ENCODE data around the gene MSH5. TPM values are rescaled to one million over a fixed set of nuclear protein-coding genes. Genes with fewer than 3 reads are reported as not detected.

MSH5 gene
- total RNA-seq, 6 donors from 2014 or later = 7.3 to 52.4 (median 13.1) TPM

DNA sequence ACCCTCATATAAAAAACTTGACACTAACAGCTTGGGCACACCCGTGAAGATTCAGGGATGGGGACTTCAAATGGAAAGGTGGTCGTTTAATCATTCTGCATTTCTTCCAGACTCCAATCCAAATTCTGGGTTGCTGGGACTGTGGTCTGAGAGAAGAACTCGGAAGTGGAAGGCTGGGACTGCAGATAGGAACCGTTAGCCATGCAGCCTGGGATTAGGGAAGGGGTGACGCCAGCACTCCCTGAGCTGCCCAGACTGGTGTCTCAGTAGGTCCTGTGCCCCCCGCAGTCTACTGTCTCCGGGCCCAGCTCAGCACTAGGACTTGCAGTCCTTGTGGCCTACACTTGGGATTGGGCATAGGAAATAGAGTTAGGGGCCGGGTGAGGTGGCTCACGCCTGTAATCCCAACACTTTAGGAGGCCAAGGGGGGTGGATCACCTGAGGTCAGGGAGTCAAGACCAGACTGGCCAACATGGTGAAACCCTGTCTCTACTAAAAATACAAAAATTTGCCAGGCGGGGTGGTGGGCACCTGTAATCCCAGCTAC is 3.0 kb upstream of the MSH5 start:
- peaks cover 58 to 76% (median 63%) of the 10 kb centered on the region in 4 donors for H3K4me1 ChIP-seq
- DNase-seq (peak in 1 of 2 donors; percentile 55), ATAC-seq (ENCODE audit: low FRiP score in 2 of 2) (no peak)
- no peak for TF ChIP-seq CTCF (IDR thresholded peaks at IDR 0.05)
- TF ChIP-seq EP300 (IDR thresholded peaks at IDR 0.05) = no peak
- no peak for TF ChIP-seq POLR2AphosphoS5 (IDR thresholded peaks at IDR 0.05)
- TF ChIP-seq POLR2A (IDR thresholded peaks at IDR 0.05) = no peak
- peaks cover 15 to 25% (median 24%) of the 10 kb centered on the region in 4 donors for H3K36me3 ChIP-seq
- H3K27me3 ChIP-seq = no peaks in the 10 kb centered on the region
- H3K4me3 ChIP-seq = peak overlapping the region; percentile 68 to 93 (median 73)
- 24 to 42% methylated on average over 10 of the region's 10 CpGs for WGBS, 2 donors
- H3K9me3 ChIP-seq = no peaks in the 10 kb centered on the region
- H3K27ac ChIP-seq = peak overlapping the region; percentile 90 to 99 (median 98)

DNA sequence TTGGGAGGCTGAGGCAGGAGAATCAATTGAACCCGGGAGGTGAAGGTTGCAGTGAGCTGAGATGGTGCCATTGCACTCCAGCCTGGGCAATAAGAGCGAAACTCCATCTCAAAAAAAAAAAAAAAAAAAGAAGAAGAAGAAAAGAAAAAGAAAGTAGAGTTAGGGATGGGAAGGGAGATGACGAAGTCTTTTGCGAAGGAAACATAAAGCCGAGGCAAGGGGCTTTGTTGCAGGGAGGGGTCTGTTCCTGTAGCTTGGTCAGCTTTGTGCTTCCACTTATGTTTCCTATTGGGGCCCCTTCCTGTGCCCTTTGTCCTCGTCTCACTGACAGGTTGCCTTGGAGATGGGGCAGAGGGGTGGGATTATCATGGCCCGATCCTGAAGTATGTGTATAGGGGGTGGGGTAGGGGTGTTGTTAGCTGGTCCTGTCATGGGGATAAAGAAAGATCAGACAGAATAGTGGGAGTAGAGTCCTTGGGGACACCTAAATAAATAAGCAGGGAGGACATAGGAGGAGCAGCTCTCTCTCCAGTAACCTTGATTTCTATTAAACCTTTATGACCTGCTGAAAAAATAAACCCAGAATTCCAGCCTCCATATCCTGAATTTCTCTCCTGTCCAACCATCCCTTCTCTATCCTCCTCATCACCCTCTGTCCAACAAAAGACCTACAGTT is 2.4 kb upstream of the MSH5 start:
- Histone ChIP-seq H3K4me3 (peak overlapping the region in 2 of 4 donors; percentile 68 to 93), H3K36me3 (peaks cover 9 to 19% (median 18%) of the 10 kb centered on the region in 4 donors), H3K4me1 (peaks cover 54 to 70% (median 59%) of the 10 kb centered on the region in 4 donors), H3K27ac (peak overlapping the region; percentile 90 to 99 (median 98)), H3K27me3 (no peaks in the 10 kb centered on the region), H3K9me3 (no peaks in the 10 kb centered on the region)
- DNase-seq = peak in 1 of 2 donors; percentile 38
- WGBS, 2 donors = 31 to 34% methylated on average over 7 of the region's 7 CpGs
- ATAC-seq (ENCODE audit: low FRiP score in 2 of 2) = no peak
- TF ChIP-seq CTCF (IDR thresholded peaks at IDR 0.05) = no peak
- no peak for TF ChIP-seq POLR2A (IDR thresholded peaks at IDR 0.05)
- TF ChIP-seq EP300 (IDR thresholded peaks at IDR 0.05) = no peak
- no peak for TF ChIP-seq POLR2AphosphoS5 (IDR thresholded peaks at IDR 0.05)

DNA sequence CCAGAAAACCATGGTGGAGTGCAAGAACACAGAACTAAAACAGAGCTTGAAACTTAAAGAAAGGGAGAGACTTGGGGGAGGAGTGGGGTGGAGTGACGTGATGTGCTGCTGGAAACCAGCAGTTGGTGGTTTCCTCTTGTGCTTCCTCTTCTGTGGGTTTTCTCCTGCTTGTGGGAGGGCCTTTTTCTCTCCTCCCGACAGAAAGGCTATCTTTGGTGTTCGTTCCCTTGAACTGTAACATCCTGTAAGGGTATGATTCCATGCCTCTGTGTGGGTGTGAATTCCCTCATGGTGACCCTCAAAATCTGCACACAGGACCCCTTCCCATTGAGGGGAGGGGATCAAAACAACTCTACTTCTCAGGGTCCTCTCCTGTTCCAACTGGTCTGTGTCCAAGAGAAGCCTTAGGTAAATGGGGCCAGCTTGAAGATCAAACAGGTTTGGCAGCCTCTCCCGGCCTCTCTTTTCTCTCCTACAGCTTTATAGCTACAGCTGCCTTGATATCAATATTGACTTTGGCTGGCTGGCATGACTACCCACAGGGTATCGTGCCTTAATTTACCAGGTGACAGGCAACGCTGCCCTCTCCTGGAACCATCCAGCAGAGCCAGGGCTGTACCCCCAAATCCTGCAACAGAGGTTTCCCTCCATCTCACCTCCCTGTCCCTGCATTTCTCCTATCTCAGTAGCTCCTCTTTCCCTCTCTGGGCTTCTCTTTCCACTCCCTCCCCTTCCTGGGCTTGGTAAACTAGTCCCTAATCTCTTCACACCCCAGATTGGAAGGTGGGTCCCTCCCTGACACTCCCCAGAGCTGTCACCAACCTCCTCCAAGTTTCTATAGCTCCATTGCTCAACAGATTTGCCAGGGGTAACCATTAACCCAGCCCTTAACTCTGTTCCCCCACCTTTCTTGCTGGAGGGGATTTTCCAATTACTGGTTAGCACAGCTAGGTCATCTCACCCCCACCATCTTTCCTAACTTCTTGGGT is 1.5 kb upstream of the MSH5 start:
- 8 to 11% methylated on average over 6 of the region's 6 CpGs for WGBS, 2 donors
- ATAC-seq (ENCODE audit: low FRiP score in 2 of 2) = peak in 1 of 2 donors; percentile 43
- no peaks in the 10 kb centered on the region for H3K9me3 ChIP-seq
- peak overlapping the region in 1 of 4 donors; percentile 12 for H3K4me3 ChIP-seq
- H3K27me3 ChIP-seq = no peaks in the 10 kb centered on the region
- H3K27ac ChIP-seq = peak overlapping the region; percentile 90 to 99 (median 98)
- H3K4me1 ChIP-seq = peaks cover 48 to 61% (median 55%) of the 10 kb centered on the region in 4 donors
- DNase-seq = peak in 1 of 2 donors; percentile 87
- H3K36me3 ChIP-seq = peaks cover 3 to 11% (median 9%) of the 10 kb centered on the region in 4 donors
- no peak for TF ChIP-seq EP300 (IDR thresholded peaks at IDR 0.05)
- peak; percentile 65 to 79 for TF ChIP-seq POLR2AphosphoS5 (IDR thresholded peaks at IDR 0.05)
- peak in 4 of 6 experiments; percentile 12 to 49 (median 30) for TF ChIP-seq CTCF (IDR thresholded peaks at IDR 0.05)
- TF ChIP-seq POLR2A (IDR thresholded peaks at IDR 0.05) = peak in 1 of 4 donors; percentile 54

DNA sequence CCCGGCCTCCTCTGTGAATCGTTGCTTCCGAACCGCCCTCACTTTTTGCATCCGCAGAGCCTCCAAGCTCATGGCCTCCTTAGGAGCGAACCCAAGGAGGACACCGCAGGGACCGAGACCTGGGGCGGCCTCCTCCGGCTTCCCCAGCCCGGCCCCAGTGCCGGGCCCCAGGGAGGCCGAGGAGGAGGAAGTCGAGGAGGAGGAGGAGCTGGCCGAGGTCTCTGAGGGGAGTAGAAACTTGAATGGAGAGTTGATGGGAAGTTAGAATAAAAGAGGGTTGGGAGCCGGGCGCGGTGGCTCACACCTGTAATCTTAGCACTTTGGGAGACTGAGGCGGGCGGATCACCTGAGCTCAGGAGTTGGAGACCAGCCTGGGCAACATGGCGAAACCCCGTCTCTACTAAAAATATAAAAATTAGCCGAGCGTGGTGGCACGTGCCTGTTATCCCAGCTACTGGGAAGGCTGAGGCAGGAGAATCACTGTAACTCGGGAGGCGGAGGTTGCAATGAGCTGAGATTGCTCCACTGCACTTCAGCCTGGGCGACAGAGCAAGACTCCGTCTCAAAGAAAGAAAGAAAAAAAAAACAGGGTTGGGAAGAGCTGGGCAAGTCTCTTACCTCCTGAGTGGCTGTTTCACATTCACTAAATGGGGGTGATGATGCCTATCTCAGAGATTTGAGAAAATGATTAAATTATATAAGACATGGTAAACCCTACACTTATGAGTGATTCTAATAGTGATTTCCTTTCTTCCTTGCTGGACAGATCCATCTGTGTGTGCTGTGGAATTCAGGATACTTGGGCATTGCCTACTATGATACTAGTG is 805 bp downstream of the MSH5 start:
- DNase-seq (peak; percentile 52 to 82), ATAC-seq (ENCODE audit: low FRiP score in 2 of 2) (peak; percentile 14 to 16)
- peak overlapping the region; percentile 68 to 99 (median 78) for H3K27ac ChIP-seq
- H3K9me3 ChIP-seq = no peaks in the 10 kb centered on the region
- no peak for TF ChIP-seq EP300 (IDR thresholded peaks at IDR 0.05)
- no peak for TF ChIP-seq CTCF (IDR thresholded peaks at IDR 0.05)
- TF ChIP-seq POLR2A (IDR thresholded peaks at IDR 0.05) = no peak
- TF ChIP-seq POLR2AphosphoS5 (IDR thresholded peaks at IDR 0.05) = no peak
- 16 to 19% methylated on average over 29 of the region's 29 CpGs for WGBS, 2 donors
- no peaks in the 10 kb centered on the region for H3K36me3 ChIP-seq
- H3K4me1 ChIP-seq = peaks cover 36 to 40% (median 39%) of the 10 kb centered on the region in 4 donors
- H3K4me3 ChIP-seq = peak overlapping the region; percentile 77 to 95 (median 80)
- no peaks in the 10 kb centered on the region for H3K27me3 ChIP-seq
